Heart left ventricle (tissue), 13 donors: Measurements from ENCODE around the gene ROR1.

Experiments
- POLR2A ChIP-seq, 2 donors: fragments of 450-650 bp; IDR thresholded peaks; one replicate each; pipeline ENCODE4 v1.6.1; 2017; ENCODE audit warnings: antibody characterized with exemption in 2 of 2, mild to moderate bottlenecking in 2 of 2, moderate library complexity in 2 of 2
- TF ChIP-seq, protein P1 (sequence below), 12 donors: fragments of 200-600 bp; sonication (generic) in 4 of 12; IDR thresholded peaks; one replicate each; pipeline versions ENCODE4 v1.5.0 to v1.8.0; 2018 to 2022; ENCODE audit warnings: antibody characterized with exemption in 12 of 12, mild to moderate bottlenecking in 5 of 12
- donor health status: ischemic (EF 13 %, LVEDD 7.1; RV severe dilation, severe dysfunction).
- donor health status: DM: no; HTN: yes; CAD: no.
- donor health status: DM: no; HTN: no; CAD: no.
- donor health status: ischemic (EF 25% LVEDD 6.9; RV normal size, moderate dysfunction).
- donor health status: ischemic (EF 25% LVEDD 5.7; RV mildly dilated, moderate dysfunction).
- donor health status: ischemic (EF 35%, LVEDD 5.7; RV mildly dilated, moderate dysfunction).
- donor health status: nonischemic (EF 11% LVEDD 7.7; RV severe dilation, severe dysfunction).
- donor health status: DM: yes; HTN: yes; CAD: no.
- donor health status: PGD.
- donor health status: ischemic (EF 29% LVEDD 5.4; RV normal size, mild dysfunction).
- donor health status: nonischemic (EF 23%, LVEDD 6.1; RV moderate dilation, normal function).

DNA sequence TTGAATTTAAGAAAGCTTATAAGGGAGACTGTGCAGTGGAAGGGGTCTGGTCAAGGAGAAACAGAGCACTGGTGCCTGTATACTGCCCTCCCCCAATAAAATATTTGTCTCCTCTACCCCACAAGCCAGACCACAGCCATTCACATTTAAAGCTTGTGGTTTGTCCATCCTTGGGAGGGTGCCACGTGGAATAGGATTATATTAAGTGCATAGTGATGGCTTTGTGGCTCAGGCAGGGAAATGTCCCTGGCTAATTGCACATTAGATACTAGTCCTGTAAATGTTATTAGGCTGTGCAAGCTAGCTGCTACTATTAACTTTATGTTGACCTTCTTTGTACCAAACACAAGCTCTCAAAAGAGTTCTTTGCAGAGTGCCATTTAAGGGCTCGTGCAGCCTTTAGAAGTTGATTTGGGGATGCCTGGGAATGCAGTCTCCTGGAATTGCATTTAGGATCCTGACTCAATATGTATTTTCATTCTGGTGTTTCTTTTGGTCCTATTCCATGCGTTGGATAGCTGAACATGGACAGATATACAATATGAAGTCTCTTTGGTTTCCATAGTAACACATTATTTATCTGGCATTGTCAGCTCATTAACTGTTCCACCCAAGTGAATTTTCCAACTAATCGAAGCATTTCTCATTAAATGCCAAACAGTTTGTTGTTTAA is 210.6 kb downstream of the ROR1 start:
- no peak for TF ChIP-seq POLR2A (IDR thresholded peaks at IDR 0.05)
- TF ChIP-seq, protein P1, sequence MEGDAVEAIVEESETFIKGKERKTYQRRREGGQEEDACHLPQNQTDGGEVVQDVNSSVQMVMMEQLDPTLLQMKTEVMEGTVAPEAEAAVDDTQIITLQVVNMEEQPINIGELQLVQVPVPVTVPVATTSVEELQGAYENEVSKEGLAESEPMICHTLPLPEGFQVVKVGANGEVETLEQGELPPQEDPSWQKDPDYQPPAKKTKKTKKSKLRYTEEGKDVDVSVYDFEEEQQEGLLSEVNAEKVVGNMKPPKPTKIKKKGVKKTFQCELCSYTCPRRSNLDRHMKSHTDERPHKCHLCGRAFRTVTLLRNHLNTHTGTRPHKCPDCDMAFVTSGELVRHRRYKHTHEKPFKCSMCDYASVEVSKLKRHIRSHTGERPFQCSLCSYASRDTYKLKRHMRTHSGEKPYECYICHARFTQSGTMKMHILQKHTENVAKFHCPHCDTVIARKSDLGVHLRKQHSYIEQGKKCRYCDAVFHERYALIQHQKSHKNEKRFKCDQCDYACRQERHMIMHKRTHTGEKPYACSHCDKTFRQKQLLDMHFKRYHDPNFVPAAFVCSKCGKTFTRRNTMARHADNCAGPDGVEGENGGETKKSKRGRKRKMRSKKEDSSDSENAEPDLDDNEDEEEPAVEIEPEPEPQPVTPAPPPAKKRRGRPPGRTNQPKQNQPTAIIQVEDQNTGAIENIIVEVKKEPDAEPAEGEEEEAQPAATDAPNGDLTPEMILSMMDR (IDR thresholded peaks at IDR 0.05), result no peak
